ENCODE results near the gene NUAK2. TPM values are rescaled to one million over a fixed set of nuclear protein-coding genes. Genes with fewer than 3 reads are reported as not detected.

Gene NUAK2
- total RNA-seq, 4 donors from 2014 or later: 22.0 to 40.0 (median 30.9) TPM

- peaks cover 0 to 4% (median 3%) of the 10 kb centered on the region in 4 donors for H3K4me1 ChIP-seq
- H3K4me3 ChIP-seq: no peak overlapping the region
- TF ChIP-seq, protein P1, sequence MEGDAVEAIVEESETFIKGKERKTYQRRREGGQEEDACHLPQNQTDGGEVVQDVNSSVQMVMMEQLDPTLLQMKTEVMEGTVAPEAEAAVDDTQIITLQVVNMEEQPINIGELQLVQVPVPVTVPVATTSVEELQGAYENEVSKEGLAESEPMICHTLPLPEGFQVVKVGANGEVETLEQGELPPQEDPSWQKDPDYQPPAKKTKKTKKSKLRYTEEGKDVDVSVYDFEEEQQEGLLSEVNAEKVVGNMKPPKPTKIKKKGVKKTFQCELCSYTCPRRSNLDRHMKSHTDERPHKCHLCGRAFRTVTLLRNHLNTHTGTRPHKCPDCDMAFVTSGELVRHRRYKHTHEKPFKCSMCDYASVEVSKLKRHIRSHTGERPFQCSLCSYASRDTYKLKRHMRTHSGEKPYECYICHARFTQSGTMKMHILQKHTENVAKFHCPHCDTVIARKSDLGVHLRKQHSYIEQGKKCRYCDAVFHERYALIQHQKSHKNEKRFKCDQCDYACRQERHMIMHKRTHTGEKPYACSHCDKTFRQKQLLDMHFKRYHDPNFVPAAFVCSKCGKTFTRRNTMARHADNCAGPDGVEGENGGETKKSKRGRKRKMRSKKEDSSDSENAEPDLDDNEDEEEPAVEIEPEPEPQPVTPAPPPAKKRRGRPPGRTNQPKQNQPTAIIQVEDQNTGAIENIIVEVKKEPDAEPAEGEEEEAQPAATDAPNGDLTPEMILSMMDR (IDR thresholded peaks at IDR 0.05): no peak
- no peak for TF ChIP-seq POLR2A (IDR thresholded peaks at IDR 0.05)
- H3K27ac ChIP-seq: no peak overlapping the region
- DNase-seq: no peak
- H3K9me3 ChIP-seq: no peaks in the 10 kb centered on the region
- no peaks in the 10 kb centered on the region for H3K27me3 ChIP-seq
- no peaks in the 10 kb centered on the region for H3K36me3 ChIP-seq
Measured at GRCh38 chr1:205330150-205330549, 8.6 kb upstream of the NUAK2 start.

DNA sequence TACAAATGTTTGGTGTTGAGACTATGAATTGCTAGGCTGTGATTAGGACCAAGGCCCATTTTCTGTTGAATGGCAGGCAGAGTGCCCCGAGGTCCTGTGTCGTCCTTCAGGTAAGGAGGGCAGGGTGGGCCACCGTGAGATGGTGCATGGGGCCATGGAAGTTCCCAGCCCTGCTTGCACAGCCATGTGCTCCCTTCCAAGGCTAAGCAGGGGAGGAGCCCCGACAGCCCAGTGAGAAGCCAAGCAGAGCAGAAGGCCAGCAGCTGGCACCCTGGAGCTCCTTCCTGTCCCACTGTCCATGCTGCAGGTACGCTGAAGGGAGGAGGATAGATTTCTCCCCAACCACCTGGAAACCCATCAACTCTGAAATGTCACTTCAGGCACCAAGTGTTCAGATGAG lies 8.2 kb upstream of the NUAK2 start:
- Histone ChIP-seq H3K4me1 (peaks cover 0 to 8% (median 7%) of the 10 kb centered on the region in 4 donors), H3K9me3 (no peaks in the 10 kb centered on the region), H3K4me3 (no peak overlapping the region), H3K36me3 (no peaks in the 10 kb centered on the region), H3K27ac (no peak overlapping the region), H3K27me3 (no peaks in the 10 kb centered on the region)
- no peak for TF ChIP-seq POLR2A (IDR thresholded peaks at IDR 0.05)
- TF ChIP-seq, protein P1 (IDR thresholded peaks at IDR 0.05): no peak
- no peak for DNase-seq

DNA sequence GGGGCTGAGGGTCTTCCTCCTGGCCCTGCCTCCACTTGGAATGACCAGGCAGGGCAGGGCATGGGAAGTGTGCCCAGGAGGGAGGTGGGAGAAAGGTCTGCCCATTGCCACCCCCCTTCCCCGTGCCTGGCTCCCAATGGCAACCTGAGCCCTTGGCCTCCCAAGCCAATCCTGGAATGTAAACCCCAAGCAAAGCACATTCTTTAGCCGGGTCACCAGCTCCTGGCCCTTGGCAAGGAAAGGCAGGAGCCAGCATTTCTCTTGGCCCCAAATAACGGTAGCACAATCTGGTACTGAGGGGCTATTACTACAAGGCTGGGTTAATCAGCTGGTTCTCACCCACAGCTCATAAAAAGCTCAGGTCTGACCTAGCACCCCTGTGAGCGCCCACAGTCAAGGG lies 6.9 kb upstream of the NUAK2 start:
- Histone ChIP-seq H3K4me3 (no peak overlapping the region), H3K9me3 (no peaks in the 10 kb centered on the region), H3K36me3 (no peaks in the 10 kb centered on the region), H3K27ac (no peak overlapping the region), H3K27me3 (no peaks in the 10 kb centered on the region), H3K4me1 (peaks cover 0 to 12% (median 8%) of the 10 kb centered on the region in 4 donors)
- no peak for DNase-seq
- TF ChIP-seq, protein P1 (IDR thresholded peaks at IDR 0.05): no peak
- no peak for TF ChIP-seq POLR2A (IDR thresholded peaks at IDR 0.05)

DNA sequence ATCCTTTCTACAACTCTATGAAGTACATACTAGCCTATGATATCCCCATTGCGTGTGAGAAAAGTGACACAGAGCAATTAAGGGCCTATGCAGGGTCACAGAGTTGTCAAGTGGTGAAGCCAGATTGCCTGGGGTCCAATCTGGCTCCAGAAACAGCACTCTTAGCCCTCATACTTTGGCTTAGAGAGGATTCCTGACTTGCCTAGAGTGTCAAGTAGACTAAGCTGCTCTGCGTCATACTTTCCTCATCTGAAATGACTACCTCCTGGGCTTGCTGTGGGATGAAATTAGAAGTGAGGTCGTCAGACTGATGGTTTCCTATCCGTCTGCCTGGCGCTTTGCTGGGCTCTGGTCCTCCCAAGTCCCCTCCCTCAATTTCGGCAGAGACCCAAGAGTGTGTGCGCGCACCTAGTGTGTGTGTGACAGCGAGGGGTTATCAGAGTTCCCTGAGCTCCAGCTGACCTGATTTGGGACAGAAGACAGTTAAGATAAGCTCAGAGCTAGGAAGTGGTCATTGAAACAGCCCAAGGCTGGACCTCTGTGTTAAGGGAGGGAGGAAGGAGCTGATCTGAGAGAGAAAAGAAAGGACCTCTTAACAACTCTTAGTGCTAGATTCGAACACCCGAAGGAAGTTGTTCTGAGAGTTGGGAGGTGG lies 5.4 kb upstream of the NUAK2 start:
- TF ChIP-seq, protein P1 (IDR thresholded peaks at IDR 0.05): no peak
- no peak for TF ChIP-seq POLR2A (IDR thresholded peaks at IDR 0.05)
- Histone ChIP-seq H3K36me3 (no peaks in the 10 kb centered on the region), H3K4me1 (peaks cover 0 to 12% (median 8%) of the 10 kb centered on the region in 4 donors), H3K9me3 (no peaks in the 10 kb centered on the region), H3K4me3 (no peak overlapping the region), H3K27ac (no peak overlapping the region), H3K27me3 (no peaks in the 10 kb centered on the region)
- no peak for DNase-seq

- Histone ChIP-seq H3K4me1 (peaks cover 0 to 12% (median 8%) of the 10 kb centered on the region in 4 donors), H3K4me3 (no peak overlapping the region), H3K27ac (peak overlapping the region in 1 of 4 donors; percentile 42)
Measured at GRCh38 chr1:205325334-205325884, 3.9 kb upstream of the NUAK2 start.

More at GRCh38 chr1:205325334-205325884, 3.9 kb upstream of the NUAK2 start:
- Histone ChIP-seq H3K27me3 (no peaks in the 10 kb centered on the region), H3K9me3 (no peaks in the 10 kb centered on the region), H3K36me3 (no peaks in the 10 kb centered on the region)
- TF ChIP-seq, protein P1 (IDR thresholded peaks at IDR 0.05): peak; percentile 37 to 94 (median 84)
- no peak for TF ChIP-seq POLR2A (IDR thresholded peaks at IDR 0.05)
- peak; percentile 51 to 85 (median 62) for DNase-seq
